T-cell (primary cell): ENCODE measurements around the gene SPAG6. TPM values are rescaled to one million over a fixed set of nuclear protein-coding genes. Genes with fewer than 3 reads are reported as not detected.

Experiments used
- ATAC-seq, 4 experiments: fragments of 200-7000 bp in 3 of 4; fragments of 150-1000 bp in 1 of 4; cut with Tn5 transposase; replicated peaks in 1 of 4; 1 replicate in 3 of 4; 2 replicates in 1 of 4; pipeline ENCODE4 v1.10.0; 2021; ENCODE audit warnings: moderate library complexity in 3 of 4, mild to moderate bottlenecking in 2 of 4, moderate number of reproducible peaks in 1 of 4
- CTCF ChIA-PET, 2 donors: fragments of 300-600 bp; sonication (Branson Sonifier 250); formaldehyde crosslinking; loops; one replicate each; lab custom pipeline; 2022; ENCODE audit warnings: antibody characterized with exemption in 2 of 2; lab: Charles Lee
- POLR2A ChIA-PET, 2 donors: fragments of 300-600 bp; sonication (Branson Sonifier 250); formaldehyde crosslinking; loops; one replicate each; lab custom pipeline; 2022; ENCODE audit warnings: antibody characterized with exemption in 2 of 2; lab: Charles Lee
- DNase-seq, 35 experiments: peaks; one replicate each; pipeline versions ENCODE4 v3.0.0 to v3.0.0-alpha.2; 2013 to 2023
- H3K27ac ChIP-seq: one replicate; pipeline ENCODE4 v1.5.1; 2013; ENCODE audit warnings: low read length
- H3K27me3 ChIP-seq, 2 experiments: replicated peaks in 1 of 2; 1 replicate in 1 of 2; 2 replicates in 1 of 2; pipeline versions ENCODE4 v1.6.1 to v1.7.0; 2013; ENCODE audit warnings: low read length in 1 of 2, mixed read lengths in 1 of 2; ENCODE audit not compliant: control insufficient read depth in 2 of 2, insufficient read depth in 2 of 2; ENCODE audit errors: extremely low read depth in 1 of 2
- H3K36me3 ChIP-seq, 2 donors: 1 replicate in 1 of 2; 2 replicates in 1 of 2; pipeline versions ENCODE4 v1.6.1 to v1.7.0; 2013; ENCODE audit warnings: low read length in 1 of 2; ENCODE audit not compliant: control insufficient read depth in 2 of 2, insufficient read depth in 1 of 2; ENCODE audit errors: extremely low read depth in 1 of 2
- H3K4me1 ChIP-seq, 2 experiments: 1 replicate in 1 of 2; 2 replicates in 1 of 2; pipeline versions ENCODE4 v1.6.1 to v1.7.0; 2013; ENCODE audit warnings: low read length in 2 of 2, mixed read lengths in 1 of 2; ENCODE audit not compliant: insufficient read depth in 2 of 2, control insufficient read depth in 1 of 2; ENCODE audit errors: extremely low read depth in 1 of 2
- H3K4me3 ChIP-seq, 2 donors: 1 replicate in 1 of 2; 2 replicates in 1 of 2; pipeline versions ENCODE4 v1.5.1 to v1.7.0; 2013; ENCODE audit warnings: mild to moderate bottlenecking in 2 of 2, low read length in 1 of 2, moderate library complexity in 1 of 2; ENCODE audit not compliant: control insufficient read depth in 1 of 2; ENCODE audit errors: extremely low read depth in 1 of 2
- H3K9me3 ChIP-seq: 2 replicates; pipeline ENCODE4 v1.7.0; 2013
- H3K27ac Mint-ChIP-seq, 2 donors: one replicate each; pipeline ENCODE4 v1.8.0; 2020 to 2021; ENCODE audit warnings: mild to moderate bottlenecking in 2 of 2, mixed read lengths in 2 of 2
- H3K27me3 Mint-ChIP-seq, 2 donors: one replicate each; pipeline ENCODE4 v1.8.0; 2021 to 2022; ENCODE audit warnings: mixed read lengths in 2 of 2
- H3K36me3 Mint-ChIP-seq: one replicate; pipeline ENCODE4 v1.8.0; 2021; ENCODE audit warnings: mixed read lengths
- H3K4me1 Mint-ChIP-seq, 3 donors: one replicate each; pipeline ENCODE4 v1.8.0; 2020 to 2022; ENCODE audit warnings: mixed read lengths in 3 of 3, mild to moderate bottlenecking in 1 of 3
- H3K4me3 Mint-ChIP-seq, 3 donors: one replicate each; pipeline ENCODE4 v1.8.0; 2020 to 2022; ENCODE audit warnings: mild to moderate bottlenecking in 3 of 3, mixed read lengths in 3 of 3, moderate library complexity in 3 of 3
- H3K9me3 Mint-ChIP-seq, 3 donors: one replicate each; pipeline ENCODE4 v1.8.0; 2020 to 2022; ENCODE audit warnings: mixed read lengths in 3 of 3
- WGBS: methylation state at CpG from one replicate; pipeline ENCODE4 v1.1.5; 2013; ENCODE audit warnings: missing lambda C conversion rate; ENCODE audit not compliant: insufficient coverage; 5-methylcytosine and 5-hydroxymethylcytosine counted together
- total RNA-seq, 35 experiments: library from RNA in 6 of 35; stranded (reverse) in 6 of 35; fragments of 120-200 nt in 1 of 35; gene quantifications; one replicate each; pipeline versions ENCODE4 v1.2.1 to v1.2.4 and lab custom pipeline; 2013 to 2026

Gene SPAG6
- total RNA-seq (under 1 TPM in 2 of 5 donors, not detected in 3; 0.23 to 0.33 TPM), total RNA-seq (lab: John Stamatoyannopoulos, UW) (0 to 0.33 (median 0.04) reads per million in 29 experiments)
- 0.13 TPM for total RNA-seq (2013)

- 13% methylated on average over 83 of the region's 83 CpGs for WGBS
- peaks cover 0 to 17% (median 7%) of the 10 kb centered on the region in 3 donors for H3K4me1 Mint-ChIP-seq
- POLR2A ChIA-PET, result interaction anchor here in 1 of 2 donors (0.6 kb wide), 1 partner anchor 827 kb away, joined by 3 read pairs; no protein-coding TSS in a partner anchor
- peak within 1 kb of the TSS; percentile 25 to 74 for H3K27ac Mint-ChIP-seq
- H3K9me3 ChIP-seq, result peaks cover 7% of the 10 kb centered on the region
- CTCF ChIA-PET, result interaction anchor here in 1 of 2 donors (0.5 kb wide), 1 partner anchor 93 kb away, joined by 4 read pairs; no protein-coding TSS in a partner anchor
- H3K4me3 ChIP-seq, result peak within 1 kb of the TSS in 1 of 2 donors; percentile 47
- H3K36me3 ChIP-seq, result no peaks in the 10 kb centered on the region
- peaks cover 3% of the 10 kb centered on the region for H3K36me3 Mint-ChIP-seq
- H3K27me3 ChIP-seq, result peaks cover 21 to 33% of the 10 kb centered on the region in 2 experiments
- H3K4me3 Mint-ChIP-seq, result peak within 1 kb of the TSS in 2 of 3 donors; percentile 24 to 25
- ATAC-seq, result peak in 2 of 4 experiments; percentile 7 to 25
- peaks cover 0 to 4% (median 2%) of the 10 kb centered on the region in 3 donors for H3K9me3 Mint-ChIP-seq
- peaks cover 4 to 19% of the 10 kb centered on the region in 2 experiments for H3K4me1 ChIP-seq
- no peak within 1 kb of the TSS for H3K27ac ChIP-seq
- H3K27me3 Mint-ChIP-seq, result peaks cover 47 to 58% of the 10 kb centered on the region in 2 donors
- DNase-seq, result peak in 14 of 35 experiments; percentile 3 to 60 (median 16)
These were observed at the start of gene SPAG6 for GRCh38 chr10:22345301-22346095. Gene SPAG6 (plus strand): TSS chr10:22345496. CDS start chr10:22345612, 116 bp downstream.

- no peak for ATAC-seq
- Mint-ChIP-seq H3K27me3 (peaks cover 14 to 20% of the 10 kb centered on the region in 2 donors), H3K9me3 (no peaks in the 10 kb centered on the region), H3K4me1 (no peaks in the 10 kb centered on the region), H3K4me3 (no peak overlapping the region), H3K27ac (no peak overlapping the region), H3K36me3 (no peaks in the 10 kb centered on the region)
- Histone ChIP-seq H3K4me3 (no peak overlapping the region), H3K4me1 (no peaks in the 10 kb centered on the region), H3K27me3 (peaks cover 0 to 5% of the 10 kb centered on the region in 2 experiments), H3K27ac (no peak overlapping the region), H3K36me3 (no peaks in the 10 kb centered on the region), H3K9me3 (no peaks in the 10 kb centered on the region)
- POLR2A ChIA-PET, result no interaction called here
- DNase-seq, result no peak
- CTCF ChIA-PET, result no interaction called here
- WGBS, result 99% methylated on average over 4 of the region's 4 CpGs
These were observed 44.1 kb upstream of the SPAG6 start for GRCh38 chr10:22301193-22301592.

GRCh38 chr10:22303461-22303860 is 41.8 kb upstream of the SPAG6 start:
- Histone ChIP-seq H3K9me3 (no peaks in the 10 kb centered on the region), H3K27me3 (peaks cover 0 to 5% of the 10 kb centered on the region in 2 experiments), H3K36me3 (no peaks in the 10 kb centered on the region), H3K4me3 (no peak overlapping the region), H3K4me1 (no peaks in the 10 kb centered on the region), H3K27ac (no peak overlapping the region)
- ChIA-PET CTCF (no interaction called here), POLR2A (no interaction called here)
- Mint-ChIP-seq H3K27me3 (peaks cover 7 to 8% of the 10 kb centered on the region in 2 donors), H3K4me1 (no peaks in the 10 kb centered on the region), H3K36me3 (no peaks in the 10 kb centered on the region), H3K4me3 (no peak overlapping the region), H3K27ac (no peak overlapping the region), H3K9me3 (no peaks in the 10 kb centered on the region)
- WGBS, result no CpG with 5 or more reads among the region's 3 CpGs
- DNase-seq (no peak), ATAC-seq (no peak)

GRCh38 chr10:22305721-22306120 is 39.6 kb upstream of the SPAG6 start:
- no peak overlapping the region for H3K27ac ChIP-seq
- ATAC-seq (no peak), DNase-seq (no peak)
- ChIA-PET POLR2A (interaction anchor here in 1 of 2 donors (0.6 kb wide), 1 partner anchor 306 kb away, joined by 4 read pairs; no protein-coding TSS in a partner anchor), CTCF (interaction anchor here in 1 of 2 donors (0.7 kb wide), 1 partner anchor 10 kb away, joined by 3 read pairs; no protein-coding TSS in a partner anchor)
- H3K27me3 Mint-ChIP-seq, result peaks cover 4 to 8% of the 10 kb centered on the region in 2 donors
- no CpG with 5 or more reads among the region's 2 CpGs for WGBS
- H3K36me3 Mint-ChIP-seq, result no peaks in the 10 kb centered on the region
- no peak overlapping the region for H3K4me3 Mint-ChIP-seq
- no peak overlapping the region for H3K4me3 ChIP-seq
- no peaks in the 10 kb centered on the region for H3K9me3 ChIP-seq
- H3K27ac Mint-ChIP-seq, result no peak overlapping the region
- H3K9me3 Mint-ChIP-seq, result no peaks in the 10 kb centered on the region
- no peaks in the 10 kb centered on the region for H3K4me1 ChIP-seq
- H3K36me3 ChIP-seq, result no peaks in the 10 kb centered on the region
- no peaks in the 10 kb centered on the region for H3K4me1 Mint-ChIP-seq
- H3K27me3 ChIP-seq, result peaks cover 0 to 5% of the 10 kb centered on the region in 2 experiments

GRCh38 chr10:22308390-22308789 is 36.9 kb upstream of the SPAG6 start:
- CTCF ChIA-PET, result interaction anchor here in 1 of 2 donors (0.6 kb wide), 1 partner anchor 12 kb away, joined by 4 read pairs; no protein-coding TSS in a partner anchor
- no CpG with 5 or more reads among the region's 2 CpGs for WGBS
- POLR2A ChIA-PET, result interaction anchor here (0.6 to 0.7 kb wide), 4 partner anchors 13 to 939 kb away, joined by 3 to 5 read pairs (median 3); no protein-coding TSS in a partner anchor

More at GRCh38 chr10:22308390-22308789, 36.9 kb upstream of the SPAG6 start:
- no peak for ATAC-seq
- H3K4me1 ChIP-seq, result no peaks in the 10 kb centered on the region
- Mint-ChIP-seq H3K27ac (no peak overlapping the region), H3K27me3 (peaks cover 0 to 10% of the 10 kb centered on the region in 2 donors), H3K36me3 (no peaks in the 10 kb centered on the region), H3K4me3 (no peak overlapping the region), H3K4me1 (no peaks in the 10 kb centered on the region), H3K9me3 (no peaks in the 10 kb centered on the region)
- H3K27me3 ChIP-seq, result peaks cover 0 to 3% of the 10 kb centered on the region in 2 experiments
- H3K4me3 ChIP-seq, result no peak overlapping the region
- H3K27ac ChIP-seq, result no peak overlapping the region
- H3K9me3 ChIP-seq, result no peaks in the 10 kb centered on the region
- no peak for DNase-seq
- no peaks in the 10 kb centered on the region for H3K36me3 ChIP-seq
